ENCODE data around the gene PLCD1. TPM values are rescaled to one million over a fixed set of nuclear protein-coding genes. Genes with fewer than 3 reads are reported as not detected.
A peak's percentile ranks its signal among the peaks of the same experiment; 100 is the strongest.
"Not testable (repeated sequence)": the region's sequence is repeated elsewhere in the genome, so short reads cannot be mapped to it uniquely, and the experiment has no call there.

PLCD1 gene
- total RNA-seq, 1 donor from 2014 or later: 68.5 TPM

DNA sequence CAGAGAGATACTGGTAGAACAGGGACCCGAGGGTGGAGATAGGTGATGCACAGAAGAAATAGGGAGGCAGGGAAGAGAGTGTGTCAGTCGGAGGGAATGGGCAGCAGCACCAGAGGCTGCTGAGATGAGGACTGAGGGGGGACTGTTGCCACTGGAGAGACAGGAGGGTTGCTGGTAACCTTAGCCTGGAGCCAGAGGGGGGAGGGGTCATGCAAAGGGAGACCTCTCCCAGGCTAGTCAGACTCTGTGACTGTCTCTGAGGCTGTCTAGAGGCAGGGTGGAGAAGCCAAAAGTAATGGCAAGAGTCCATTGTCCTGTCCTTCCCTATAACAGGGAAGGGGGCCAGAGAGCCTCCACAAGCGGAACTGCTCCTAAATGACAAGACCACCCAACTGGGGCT lies 7.5 kb upstream of the PLCD1 start:
- peaks cover 18% of the 10 kb centered on the region for H3K4me1 ChIP-seq
- no peaks in the 10 kb centered on the region for H3K27me3 ChIP-seq
- DNase-seq (ENCODE audit: extremely low spot score in 2 of 2): no peak
- no peaks in the 10 kb centered on the region for H3K36me3 ChIP-seq
- intact Hi-C loops (cut with DNase I): no loop called here
- no peaks in the 10 kb centered on the region for H3K9me3 ChIP-seq
- H3K4me3 ChIP-seq: no peak overlapping the region
- H3K27ac ChIP-seq: no peak overlapping the region
- no peak for TF ChIP-seq CTCF (IDR thresholded peaks at IDR 0.05)

DNA sequence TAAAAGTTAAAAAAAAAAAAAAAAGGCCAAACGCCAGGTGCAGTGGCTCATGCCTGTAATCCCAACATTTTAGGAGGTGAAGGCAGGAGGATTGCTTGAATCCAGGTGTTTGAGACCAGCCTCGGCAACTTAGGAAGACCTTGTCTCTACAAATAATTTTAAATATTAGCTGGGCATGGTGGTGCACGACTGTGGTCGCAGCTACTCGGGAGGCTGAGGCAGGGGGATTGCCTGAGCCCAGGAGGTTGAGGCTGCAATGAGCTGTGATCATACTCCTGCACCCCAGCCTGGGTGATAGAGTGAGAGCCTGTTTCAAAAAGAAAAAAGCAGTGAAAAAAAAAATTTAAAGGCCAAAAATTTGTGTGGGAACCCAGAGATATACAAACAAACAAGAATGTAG lies 6.8 kb upstream of the PLCD1 start:
- no peak for DNase-seq (ENCODE audit: extremely low spot score in 2 of 2)
- TF ChIP-seq CTCF (IDR thresholded peaks at IDR 0.05) (no peak), POLR2AphosphoS5 (IDR thresholded peaks at IDR 0.05; ENCODE audit: insufficient read depth in 1 of 2, low read depth in 1 of 2) (no peak), POLR2A (IDR thresholded peaks at IDR 0.05) (no peak)
- no peaks in the 10 kb centered on the region for H3K9me3 ChIP-seq
- intact Hi-C loops (cut with DNase I): no loop called here
- H3K27ac ChIP-seq: no peak overlapping the region
- H3K4me1 ChIP-seq: peaks cover 24% of the 10 kb centered on the region
- no peaks in the 10 kb centered on the region for H3K36me3 ChIP-seq
- no peak overlapping the region for H3K4me3 ChIP-seq
- H3K27me3 ChIP-seq: no peaks in the 10 kb centered on the region

DNA sequence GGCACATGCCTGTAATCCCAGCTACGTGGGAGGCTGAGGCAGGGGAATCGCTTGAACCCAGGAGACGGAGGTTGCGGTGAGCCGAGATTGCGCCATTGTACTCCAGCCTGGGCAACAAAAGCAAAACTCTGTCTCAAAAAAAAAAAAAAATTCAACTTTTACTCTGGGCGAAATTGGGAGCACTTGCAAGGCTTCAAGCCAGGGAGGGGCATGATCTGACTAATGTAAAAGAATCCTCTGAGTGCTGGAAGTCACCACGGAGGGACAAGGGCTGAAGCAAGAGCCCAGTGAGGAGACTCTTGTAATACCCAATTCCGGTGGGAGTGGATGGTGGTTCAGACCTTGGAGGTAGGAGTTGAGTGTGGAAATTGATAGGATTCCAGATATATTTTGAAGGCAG lies 4.9 kb upstream of the PLCD1 start:
- H3K27me3 ChIP-seq; H3K27ac ChIP-seq; H3K36me3 ChIP-seq; H3K9me3 ChIP-seq; DNase-seq (ENCODE audit: extremely low spot score in 2 of 2); intact Hi-C loops (cut with DNase I); H3K4me3 ChIP-seq: not testable (repeated sequence)
- peaks cover 31% of the 10 kb centered on the region for H3K4me1 ChIP-seq

DNA sequence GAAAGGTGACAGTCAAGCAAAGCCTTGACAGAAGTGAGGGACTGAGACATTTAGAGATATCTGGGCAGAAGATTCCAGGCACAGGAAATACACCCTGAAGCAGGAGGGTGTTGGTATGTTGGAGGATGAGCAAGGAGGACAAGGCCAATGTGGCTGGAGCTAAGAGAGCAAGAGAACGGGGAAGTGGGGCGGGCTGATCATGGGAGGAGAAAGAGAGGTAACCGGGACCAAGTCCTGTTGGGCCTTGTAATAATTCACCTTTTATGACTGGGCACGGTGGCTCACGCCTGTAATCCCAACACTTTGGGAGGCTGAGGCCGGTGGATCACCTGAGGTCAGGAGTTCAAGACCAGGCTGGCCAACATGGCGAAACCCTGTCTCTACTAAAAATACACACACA lies 4.1 kb upstream of the PLCD1 start:
- H3K4me3 ChIP-seq; DNase-seq (ENCODE audit: extremely low spot score in 2 of 2); H3K36me3 ChIP-seq; H3K9me3 ChIP-seq; H3K27me3 ChIP-seq; intact Hi-C loops (cut with DNase I); H3K27ac ChIP-seq: not testable (repeated sequence)
- H3K4me1 ChIP-seq: peaks cover 30% of the 10 kb centered on the region

GRCh38 chr3:38032328-38032865 lies 3.0 kb upstream of the PLCD1 start:
- intact Hi-C loops (cut with DNase I): no loop called here
- H3K4me1 ChIP-seq: peaks cover 42% of the 10 kb centered on the region
- TF ChIP-seq CTCF (IDR thresholded peaks at IDR 0.05): no peak
- TF ChIP-seq POLR2AphosphoS5 (IDR thresholded peaks at IDR 0.05; ENCODE audit: insufficient read depth in 1 of 2, low read depth in 1 of 2): no peak
- no peak for TF ChIP-seq POLR2A (IDR thresholded peaks at IDR 0.05)
- no peaks in the 10 kb centered on the region for H3K36me3 ChIP-seq
- no peak overlapping the region for H3K4me3 ChIP-seq
- no peaks in the 10 kb centered on the region for H3K27me3 ChIP-seq
- no peak for DNase-seq (ENCODE audit: extremely low spot score in 2 of 2)
- no peaks in the 10 kb centered on the region for H3K9me3 ChIP-seq
- H3K27ac ChIP-seq: no peak overlapping the region

DNA sequence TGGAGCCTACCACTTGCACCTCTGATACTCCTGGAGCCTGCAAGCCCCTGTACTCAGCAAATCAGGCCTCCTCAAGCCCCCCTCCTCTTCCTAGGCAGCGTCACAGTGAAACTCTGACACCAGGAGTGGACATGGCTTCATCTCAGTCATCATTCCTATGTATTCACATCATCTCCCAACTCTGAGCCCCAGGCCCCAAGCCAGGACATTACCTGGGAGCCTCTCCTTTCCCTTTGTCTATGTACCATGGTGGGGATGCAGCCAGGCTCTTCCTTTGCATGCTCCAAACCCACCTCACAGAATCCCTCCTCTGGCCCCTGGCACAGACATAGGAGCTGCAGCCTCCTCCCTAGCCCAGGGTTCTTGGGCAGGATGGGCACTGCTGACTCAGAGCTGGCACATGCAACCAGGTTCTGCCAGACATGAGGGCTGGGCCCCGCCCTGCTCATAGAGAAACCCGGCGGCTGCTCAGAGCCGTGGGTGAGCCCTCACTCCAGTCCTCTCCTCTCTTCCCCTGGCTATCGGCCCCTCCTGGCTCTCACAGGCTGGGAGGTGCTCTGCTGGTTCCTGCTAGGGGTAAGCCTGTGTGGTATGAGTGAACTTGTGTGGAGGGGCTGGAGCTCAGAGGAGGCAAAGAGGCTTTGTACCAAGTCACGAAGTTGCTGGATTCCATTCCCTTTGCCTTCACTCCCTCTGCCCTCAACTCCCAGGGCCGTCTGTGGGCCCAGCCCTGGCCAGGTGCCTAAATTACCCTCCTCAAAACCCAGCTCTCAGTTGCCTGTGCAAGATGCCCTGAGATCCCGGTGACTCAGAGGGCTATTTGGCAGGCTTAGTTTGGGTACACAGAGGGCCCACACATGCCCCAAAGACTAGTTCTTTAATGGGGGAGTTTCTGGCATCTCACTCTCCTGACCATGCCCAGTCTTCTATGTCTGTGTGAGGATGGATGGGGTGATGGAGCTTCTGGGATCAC lies 1.9 kb upstream of the PLCD1 start:
- no peak overlapping the region for H3K4me3 ChIP-seq
- no peaks in the 10 kb centered on the region for H3K9me3 ChIP-seq
- intact Hi-C loops (cut with DNase I): no loop called here
- no peaks in the 10 kb centered on the region for H3K36me3 ChIP-seq
- H3K27me3 ChIP-seq: no peaks in the 10 kb centered on the region
- peaks cover 52% of the 10 kb centered on the region for H3K4me1 ChIP-seq
- peak overlapping the region; percentile 95 for H3K27ac ChIP-seq
- TF ChIP-seq POLR2AphosphoS5 (IDR thresholded peaks at IDR 0.05; ENCODE audit: insufficient read depth in 1 of 2, low read depth in 1 of 2) (peak; percentile 57 to 61), CTCF (IDR thresholded peaks at IDR 0.05) (no peak)
- DNase-seq (ENCODE audit: extremely low spot score in 2 of 2): peak in 1 of 2 donors; percentile 85

All from vagina (tissue), 2 donors.